ENCODE results near the gene MCAT.
"Not testable (repeated sequence)": the region's sequence is repeated elsewhere in the genome, so short reads cannot be mapped to it uniquely, and the experiment has no call there.

MCAT gene

GRCh38 chr22:43152357-43153071, 9.3 kb upstream of the MCAT start:
- DNase-seq: peak; percentile 24

- no peak for DNase-seq
These were observed 8.8 kb upstream of the MCAT start for GRCh38 chr22:43152003-43152356.

- no peak for DNase-seq
These were observed 8.2 kb upstream of the MCAT start, which contains the start of gene TSPO for GRCh38 chr22:43151251-43152002. Gene TSPO, plus strand, starts transcription at chr22:43151559. Its CDS starts 7,680 bp downstream, at chr22:43159239.

GRCh38 chr22:43150731-43151206, 7.6 kb upstream of the MCAT start:
- DNase-seq: no peak

- no peak for DNase-seq
These were observed 5.4 kb upstream of the MCAT start for GRCh38 chr22:43148581-43148980.

GRCh38 chr22:43147821-43148220, 4.6 kb upstream of the MCAT start:
- DNase-seq: no peak

- DNase-seq: not testable (repeated sequence)
These were observed 3.1 kb upstream of the MCAT start for GRCh38 chr22:43146332-43146731.

- not testable (repeated sequence) for DNase-seq
These were observed 2.2 kb upstream of the MCAT start for GRCh38 chr22:43145371-43145770.

- DNase-seq: no peak
These were observed 1.8 kb upstream of the MCAT start for GRCh38 chr22:43144949-43145348.

GRCh38 chr22:43136801-43137200, 6.4 kb downstream of the MCAT start:
- DNase-seq: no peak

GRCh38 chr22:43136255-43136654, 6.9 kb downstream of the MCAT start:
- DNase-seq: no peak

GRCh38 chr22:43135565-43135964, 7.6 kb downstream of the MCAT start:
- no peak for DNase-seq

- DNase-seq: no peak
These were observed 8.6 kb downstream of the MCAT start for GRCh38 chr22:43134553-43134952.

GRCh38 chr22:43133401-43133800, 9.8 kb downstream of the MCAT start:
- no peak for DNase-seq

GRCh38 chr22:43131773-43132501, 11.3 kb downstream of the MCAT start:
- DNase-seq: no peak

GRCh38 chr22:43129426-43130425, 13.5 kb downstream of the MCAT start:
- peak; percentile 34 for DNase-seq

GRCh38 chr22:43128928-43129424, 14.2 kb downstream of the MCAT start:
- DNase-seq: peak; percentile 80

- no peak for DNase-seq
These were observed 15.1 kb downstream of the MCAT start for GRCh38 chr22:43128116-43128515.

GRCh38 chr22:43127166-43127908, 15.9 kb downstream of the MCAT start:
- no peak for DNase-seq

- DNase-seq: no peak
These were observed 16.6 kb downstream of the MCAT start for GRCh38 chr22:43126501-43127165.
